HepG2 (cell line): Measurements from ENCODE around the gene POC1B. TPM values are rescaled to one million over a fixed set of nuclear protein-coding genes. Genes with fewer than 3 reads are reported as not detected.
A peak's percentile ranks its signal among the peaks of the same experiment; 100 is the strongest.

Experiments used
- ATM ChIP-seq: fragments of 450-650 bp; IDR thresholded peaks from 2 replicates; pipeline ENCODE4 v1.7.1; 2017; ENCODE audit warnings: mild to moderate bottlenecking, borderline replicate concordance
- DBP ChIP-seq: sonication (generic); formaldehyde crosslinking; IDR thresholded peaks from 2 replicates; pipeline ENCODE4 v1.4.0; 2020; ENCODE audit warnings: missing genetic modification reagents; ENCODE audit errors: not compliant biosample characterization
- GMEB2 ChIP-seq: IDR thresholded peaks from 2 replicates; pipeline ENCODE4 v1.6.1; 2016; ENCODE audit warnings: missing biosample characterization, missing genetic modification reagents, low read depth
- NR2F6 ChIP-seq, 2 experiments: IDR thresholded peaks; 2 replicates each; pipeline ENCODE4 v1.6.1; 2016; ENCODE audit warnings: antibody characterized with exemption in 1 of 2, mild to moderate bottlenecking in 1 of 2
- RARG ChIP-seq: sonication (generic); formaldehyde crosslinking; IDR thresholded peaks from 2 replicates; pipeline ENCODE4 v1.4.0; 2020; ENCODE audit warnings: low read depth, mild to moderate bottlenecking, missing genetic modification reagents
- SIX4 ChIP-seq: sonication (generic); formaldehyde crosslinking; IDR thresholded peaks from 2 replicates; pipeline ENCODE4 v1.4.0; 2020; ENCODE audit warnings: missing genetic modification reagents
- ZFP90 ChIP-seq: sonication (generic); formaldehyde crosslinking; IDR thresholded peaks from 2 replicates; pipeline ENCODE4 v1.8.0; 2022; ENCODE audit warnings: missing genetic modification reagents, mild to moderate bottlenecking, inconsistent platforms, borderline replicate concordance
- ZNF17 ChIP-seq: sonication (generic); formaldehyde crosslinking; IDR thresholded peaks from 2 replicates; pipeline ENCODE4 v1.5.0; 2020; ENCODE audit warnings: mild to moderate bottlenecking, missing genetic modification reagents
- ZNF275 ChIP-seq: sonication (generic); formaldehyde crosslinking; IDR thresholded peaks from 2 replicates; pipeline ENCODE4 v1.8.0; 2022; ENCODE audit warnings: missing genetic modification reagents, mild to moderate bottlenecking, inconsistent platforms, borderline replicate concordance
- ZNF577 ChIP-seq: sonication (generic); formaldehyde crosslinking; IDR thresholded peaks from 2 replicates; pipeline ENCODE4 v1.4.0; 2020; ENCODE audit warnings: mild to moderate bottlenecking, low read depth, missing genetic modification reagents, borderline replicate concordance
- ZNF644 ChIP-seq: IDR thresholded peaks from 2 replicates; pipeline ENCODE4 v1.6.1; 2016; ENCODE audit warnings: low read depth
- ZNF75D ChIP-seq: sonication (generic); formaldehyde crosslinking; IDR thresholded peaks from 2 replicates; pipeline ENCODE4 v1.8.1; 2023; ENCODE audit warnings: missing genetic modification reagents, mild to moderate bottlenecking, borderline replicate concordance
- ZNF773 ChIP-seq: sonication (generic); formaldehyde crosslinking; IDR thresholded peaks from 2 replicates; pipeline ENCODE4 v1.4.0; 2020; ENCODE audit warnings: missing genetic modification reagents, borderline replicate concordance
- ZNF780A ChIP-seq: sonication (generic); formaldehyde crosslinking; IDR thresholded peaks from 2 replicates; pipeline ENCODE4 v1.8.0; 2022; ENCODE audit warnings: mild to moderate bottlenecking, missing genetic modification reagents, moderate library complexity
- ZNF839 ChIP-seq: sonication (generic); formaldehyde crosslinking; IDR thresholded peaks from 2 replicates; pipeline ENCODE4 v1.4.0; 2020; ENCODE audit warnings: missing genetic modification reagents, mild to moderate bottlenecking, borderline replicate concordance
- ZNF883 ChIP-seq: sonication (generic); formaldehyde crosslinking; IDR thresholded peaks from 2 replicates; pipeline ENCODE4 v1.5.1; 2020; ENCODE audit warnings: mild to moderate bottlenecking, missing genetic modification reagents; ENCODE audit errors: not compliant biosample characterization
- polyA plus RNA-seq, 8 experiments: library from polyadenylated mRNA; depleted of rRNA in 3 of 8; stranded (reverse) in 7 of 8; unstranded in 1 of 8; fragments of >200 nt; fragmentation: Illumina TruSeq in 4 of 8; extraction: Trizol in 4 of 8; gene quantifications; 2 replicates each; pipeline versions ENCODE4 v1.2.1 to v1.2.3, GENCODE V29; 2011 to 2016; ENCODE audit warnings: low read depth in 4 of 8, missing spikeins in 1 of 8, mixed read lengths in 1 of 8; ENCODE audit not compliant: insufficient read depth in 1 of 8
- total RNA-seq, 5 experiments: library from RNA; depleted of rRNA; stranded (reverse); fragments of >200 nt; fragmentation: Illumina TruSeq; extraction: Trizol; gene quantifications; 2 replicates each; pipeline ENCODE4 v1.2.3, GENCODE V29; 2016; ENCODE audit warnings: low read depth in 1 of 5
- TF ChIP-seq, protein P1 (sequence below), 2 experiments: sonication (generic) in 1 of 2; formaldehyde crosslinking in 1 of 2; IDR thresholded peaks; 2 replicates each; pipeline versions ENCODE4 v1.6.1 to v1.9.0; 2014 to 2022; ENCODE audit warnings: antibody characterized with exemption in 1 of 2, borderline replicate concordance in 1 of 2, inconsistent platforms in 1 of 2, low read depth in 1 of 2, missing genetic modification reagents in 1 of 2

Gene POC1B
- total and polyA plus RNA-seq, 2 of the 13 experiments (the other 11 are each of a cell fraction or from before 2014, with no cell fraction given): 9.3 to 11.0 TPM

DNA sequence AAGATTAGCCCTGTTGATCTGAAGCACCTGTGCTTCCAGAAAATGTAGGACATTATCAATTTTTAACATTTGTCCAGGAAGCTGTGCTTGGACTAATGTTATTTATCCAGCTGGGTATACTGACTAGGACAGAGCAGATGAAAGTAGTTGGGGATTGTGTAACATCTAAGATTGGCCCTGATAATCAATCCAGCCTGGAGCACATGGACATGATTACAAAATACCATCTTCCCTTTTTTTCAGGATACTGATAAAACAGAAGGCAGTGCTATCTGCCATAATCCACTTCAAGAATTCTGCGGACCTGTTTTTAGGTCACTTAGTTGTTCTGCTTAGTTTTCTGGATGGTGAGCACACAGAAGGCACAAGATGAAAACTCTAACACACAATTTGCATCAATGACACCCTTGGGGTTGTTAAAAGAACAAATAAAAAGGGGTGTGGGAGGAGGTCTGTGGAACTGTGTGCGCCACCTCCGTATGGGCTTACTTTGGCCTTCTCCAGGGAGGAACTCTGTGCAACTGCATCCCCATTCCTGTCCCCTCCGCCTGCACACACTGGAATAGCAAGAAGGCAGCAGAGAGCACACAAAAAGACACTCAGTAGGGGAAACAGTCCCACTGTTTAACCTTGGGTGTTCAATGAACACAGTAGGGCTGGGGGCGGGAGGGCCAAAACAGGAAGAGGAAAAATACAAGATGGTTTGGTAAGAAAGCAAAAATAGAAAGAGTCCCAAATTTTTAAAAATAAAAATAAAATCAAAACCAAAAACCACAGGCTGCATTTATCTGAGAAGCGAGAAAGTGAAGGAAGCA, 142.4 kb downstream of the POC1B start (continued):
- TF ChIP-seq DBP (CRISPR knock-in tag) (no peak), ZNF780A (peak; percentile 29; the same call in 1 of the 2 replicates), RARG (CRISPR knock-in tag) (no peak), SIX4 (CRISPR knock-in tag) (no peak), ATM (no peak), ZNF839 (no peak), ZNF577 (CRISPR knock-in tag) (no peak), ZNF275 (CRISPR knock-in tag) (no peak), NR2F6 (IDR thresholded peaks at IDR 0.05) (peak; percentile 81), NR2F6 (CRISPR knock-in tag; IDR thresholded peaks at IDR 0.05) (peak; percentile 87), ZNF17 (CRISPR knock-in tag) (no peak), ZNF644 (0 out of 2 replicates have a peak, but pooled peaks have one; percentile 6), ZNF773 (CRISPR knock-in tag) (no peak), ZNF75D (CRISPR knock-in tag) (no peak), ZFP90 (CRISPR knock-in tag) (0 out of 2 replicates have a peak, but pooled peaks have one; percentile 4), GMEB2 (CRISPR knock-in tag) (no peak), ZNF883 (no peak)
- TF ChIP-seq, protein P1, sequence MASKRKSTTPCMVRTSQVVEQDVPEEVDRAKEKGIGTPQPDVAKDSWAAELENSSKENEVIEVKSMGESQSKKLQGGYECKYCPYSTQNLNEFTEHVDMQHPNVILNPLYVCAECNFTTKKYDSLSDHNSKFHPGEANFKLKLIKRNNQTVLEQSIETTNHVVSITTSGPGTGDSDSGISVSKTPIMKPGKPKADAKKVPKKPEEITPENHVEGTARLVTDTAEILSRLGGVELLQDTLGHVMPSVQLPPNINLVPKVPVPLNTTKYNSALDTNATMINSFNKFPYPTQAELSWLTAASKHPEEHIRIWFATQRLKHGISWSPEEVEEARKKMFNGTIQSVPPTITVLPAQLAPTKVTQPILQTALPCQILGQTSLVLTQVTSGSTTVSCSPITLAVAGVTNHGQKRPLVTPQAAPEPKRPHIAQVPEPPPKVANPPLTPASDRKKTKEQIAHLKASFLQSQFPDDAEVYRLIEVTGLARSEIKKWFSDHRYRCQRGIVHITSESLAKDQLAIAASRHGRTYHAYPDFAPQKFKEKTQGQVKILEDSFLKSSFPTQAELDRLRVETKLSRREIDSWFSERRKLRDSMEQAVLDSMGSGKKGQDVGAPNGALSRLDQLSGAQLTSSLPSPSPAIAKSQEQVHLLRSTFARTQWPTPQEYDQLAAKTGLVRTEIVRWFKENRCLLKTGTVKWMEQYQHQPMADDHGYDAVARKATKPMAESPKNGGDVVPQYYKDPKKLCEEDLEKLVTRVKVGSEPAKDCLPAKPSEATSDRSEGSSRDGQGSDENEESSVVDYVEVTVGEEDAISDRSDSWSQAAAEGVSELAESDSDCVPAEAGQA (IDR thresholded peaks at IDR 0.05; ENCODE audit: low read depth): no peak
- TF ChIP-seq, protein P1 (CRISPR knock-in tag; IDR thresholded peaks at IDR 0.05; ENCODE audit: borderline replicate concordance): no peak
